Measurements from ENCODE around the gene SLC25A21.
A peak's percentile ranks its signal among the peaks of the same experiment; 100 is the strongest.
"Not testable (repeated sequence)": the region's sequence is repeated elsewhere in the genome, so short reads cannot be mapped to it uniquely, and the experiment has no call there.

Gene SLC25A21

DNA sequence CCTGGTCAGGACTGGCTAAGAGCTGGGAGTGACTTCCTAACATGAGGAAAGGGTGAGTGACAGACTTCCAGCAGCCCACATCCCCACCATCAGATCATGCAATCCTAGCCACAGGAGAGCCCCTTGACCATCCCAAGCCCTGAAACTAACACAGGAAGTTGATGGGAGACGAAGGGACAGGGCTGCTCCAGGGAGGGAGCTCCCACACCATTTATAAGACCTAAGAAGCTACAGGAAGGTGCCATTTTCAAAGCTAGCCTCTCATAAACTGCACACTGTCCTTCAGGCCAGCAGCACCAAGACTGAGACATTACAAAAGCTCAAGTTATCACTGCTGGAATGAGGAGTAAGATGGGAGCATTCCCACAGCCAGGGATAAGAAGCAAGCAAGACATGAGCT, 19.4 kb downstream of the SLC25A21 start:
- Histone ChIP-seq H3K36me3 (ENCODE audit: control insufficient read depth, low read length) (no peaks in the 10 kb centered on the region), H3K4me2 (ENCODE audit: low read length) (no peak overlapping the region), H3K27me3 (ENCODE audit: control insufficient read depth, low read length) (no peaks in the 10 kb centered on the region), H3K9me3 (ENCODE audit: control insufficient read depth, insufficient read depth, low read length) (no peaks in the 10 kb centered on the region), H3F3A (ENCODE audit: control insufficient read depth, insufficient read depth) (no peaks in the 10 kb centered on the region), H3K27ac (ENCODE audit: low read depth, low read length) (no peak overlapping the region), H3K79me2 (ENCODE audit: control insufficient read depth, low read length) (no peaks in the 10 kb centered on the region), H3K4me3 (ENCODE audit: low read length) (no peak overlapping the region), H4K20me1 (ENCODE audit: control insufficient read depth, insufficient read depth, low read depth, low read length) (no peaks in the 10 kb centered on the region), H3K4me1 (ENCODE audit: control insufficient read depth, low read length) (no peaks in the 10 kb centered on the region), H3K9me2 (replicated peaks; ENCODE audit: control insufficient read depth, low read length) (no peaks in the 10 kb centered on the region; the same call in 1 of the 2 replicates)
- TF ChIP-seq, protein P1, sequence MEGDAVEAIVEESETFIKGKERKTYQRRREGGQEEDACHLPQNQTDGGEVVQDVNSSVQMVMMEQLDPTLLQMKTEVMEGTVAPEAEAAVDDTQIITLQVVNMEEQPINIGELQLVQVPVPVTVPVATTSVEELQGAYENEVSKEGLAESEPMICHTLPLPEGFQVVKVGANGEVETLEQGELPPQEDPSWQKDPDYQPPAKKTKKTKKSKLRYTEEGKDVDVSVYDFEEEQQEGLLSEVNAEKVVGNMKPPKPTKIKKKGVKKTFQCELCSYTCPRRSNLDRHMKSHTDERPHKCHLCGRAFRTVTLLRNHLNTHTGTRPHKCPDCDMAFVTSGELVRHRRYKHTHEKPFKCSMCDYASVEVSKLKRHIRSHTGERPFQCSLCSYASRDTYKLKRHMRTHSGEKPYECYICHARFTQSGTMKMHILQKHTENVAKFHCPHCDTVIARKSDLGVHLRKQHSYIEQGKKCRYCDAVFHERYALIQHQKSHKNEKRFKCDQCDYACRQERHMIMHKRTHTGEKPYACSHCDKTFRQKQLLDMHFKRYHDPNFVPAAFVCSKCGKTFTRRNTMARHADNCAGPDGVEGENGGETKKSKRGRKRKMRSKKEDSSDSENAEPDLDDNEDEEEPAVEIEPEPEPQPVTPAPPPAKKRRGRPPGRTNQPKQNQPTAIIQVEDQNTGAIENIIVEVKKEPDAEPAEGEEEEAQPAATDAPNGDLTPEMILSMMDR (IDR thresholded peaks at IDR 0.05; ENCODE audit: low read depth, low read length, poor library complexity, severe bottlenecking), result no peak
- TF ChIP-seq EZH2phosphoT487 (IDR thresholded peaks at IDR 0.05; ENCODE audit: borderline replicate concordance, low read length), result no peak

DNA sequence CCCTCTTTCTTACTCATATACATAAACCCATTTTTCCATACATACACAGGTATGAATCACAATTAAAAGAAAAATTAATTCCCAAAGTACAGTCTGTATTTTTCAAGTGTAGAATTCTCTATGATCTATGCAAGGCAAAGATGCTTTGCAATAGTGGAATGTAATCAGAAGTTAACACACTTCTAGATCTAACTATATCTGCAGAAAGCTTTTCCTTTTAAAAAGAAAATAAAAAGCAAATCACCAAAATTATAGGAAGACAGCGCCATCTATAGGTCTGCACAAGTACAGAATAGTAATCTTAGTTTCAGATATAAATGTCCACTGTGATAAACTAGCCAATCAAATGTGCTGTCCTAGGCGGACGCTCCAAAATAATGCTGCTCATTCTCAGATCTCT, 22.0 kb downstream of the SLC25A21 start:
- H3K36me3 ChIP-seq (ENCODE audit: control insufficient read depth, low read length), result no peaks in the 10 kb centered on the region
- no peaks in the 10 kb centered on the region for H3K9me3 ChIP-seq (ENCODE audit: control insufficient read depth, insufficient read depth, low read length)
- H4K20me1 ChIP-seq (ENCODE audit: control insufficient read depth, insufficient read depth, low read depth, low read length), result no peaks in the 10 kb centered on the region
- no peak overlapping the region for H3K4me3 ChIP-seq (ENCODE audit: low read length)
- H3K27ac ChIP-seq (ENCODE audit: low read depth, low read length), result no peak overlapping the region
- no peaks in the 10 kb centered on the region for H3K9me2 ChIP-seq (replicated peaks; ENCODE audit: control insufficient read depth, low read length)
- H3K4me1 ChIP-seq (ENCODE audit: control insufficient read depth, low read length), result no peaks in the 10 kb centered on the region
- TF ChIP-seq, protein P1 (IDR thresholded peaks at IDR 0.05; ENCODE audit: low read depth, low read length, poor library complexity, severe bottlenecking), result peak; percentile 72
- no peak for TF ChIP-seq EZH2phosphoT487 (IDR thresholded peaks at IDR 0.05; ENCODE audit: borderline replicate concordance, low read length)
- H3K4me2 ChIP-seq (ENCODE audit: low read length), result no peak overlapping the region
- H3K79me2 ChIP-seq (ENCODE audit: control insufficient read depth, low read length), result no peaks in the 10 kb centered on the region
- no peaks in the 10 kb centered on the region for H3F3A ChIP-seq (ENCODE audit: control insufficient read depth, insufficient read depth)
- no peaks in the 10 kb centered on the region for H3K27me3 ChIP-seq (ENCODE audit: control insufficient read depth, low read length)

DNA sequence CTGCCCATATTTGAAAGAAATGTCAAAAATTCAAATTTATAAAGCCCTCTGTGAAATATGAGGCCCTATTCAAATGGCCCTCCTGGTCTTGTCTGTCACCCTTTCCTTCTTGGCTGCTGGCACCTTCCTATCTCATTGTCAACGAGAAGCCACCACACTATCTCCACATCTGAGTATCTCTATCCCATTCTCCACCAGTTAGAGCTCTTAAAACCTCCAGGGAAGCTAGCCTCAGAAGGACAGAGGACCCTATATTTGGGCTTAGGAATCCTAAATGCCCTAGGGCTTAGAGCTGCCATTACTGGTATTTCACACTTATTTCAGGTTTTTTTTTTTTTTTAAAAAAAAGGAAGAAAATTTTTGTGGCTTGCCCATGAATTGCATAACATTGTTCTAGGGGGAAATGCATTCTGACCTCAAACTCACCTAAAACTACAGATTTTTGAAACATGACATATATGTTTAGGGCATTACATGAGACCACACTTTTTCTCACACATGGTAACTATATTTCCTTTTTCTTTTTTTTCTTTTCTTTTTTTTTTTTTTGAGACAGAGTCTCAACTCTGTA, 25.0 kb downstream of the SLC25A21 start:
- no peaks in the 10 kb centered on the region for H3F3A ChIP-seq (ENCODE audit: control insufficient read depth, insufficient read depth)
- TF ChIP-seq EZH2phosphoT487 (IDR thresholded peaks at IDR 0.05; ENCODE audit: borderline replicate concordance, low read length), result no peak
- TF ChIP-seq, protein P1 (IDR thresholded peaks at IDR 0.05; ENCODE audit: low read depth, low read length, poor library complexity, severe bottlenecking), result no peak

DNA sequence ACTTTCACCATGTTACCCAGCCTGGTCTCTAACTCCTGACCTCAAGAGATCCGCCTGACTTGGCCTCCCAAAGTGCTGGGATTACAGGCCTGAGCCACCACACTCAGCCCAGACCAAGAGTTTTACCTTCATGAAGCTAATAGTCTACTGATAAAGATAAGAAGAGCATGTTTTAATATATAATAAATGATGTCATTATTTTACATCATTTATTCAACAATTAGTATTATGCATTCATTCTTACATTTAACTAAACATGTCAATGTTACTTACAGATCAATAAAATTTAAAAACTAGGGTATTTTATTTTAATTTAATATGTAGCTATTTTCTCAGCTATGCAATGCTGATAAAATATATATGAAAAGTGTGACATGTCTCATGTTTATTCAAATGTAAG, 26.0 kb downstream of the SLC25A21 start:
- H3K27me3 ChIP-seq (ENCODE audit: control insufficient read depth, low read length); H3K36me3 ChIP-seq (ENCODE audit: control insufficient read depth, low read length); H3K79me2 ChIP-seq (ENCODE audit: control insufficient read depth, low read length); H3K9me2 ChIP-seq (replicated peaks; ENCODE audit: control insufficient read depth, low read length); H3K4me2 ChIP-seq (ENCODE audit: low read length); H4K20me1 ChIP-seq (ENCODE audit: control insufficient read depth, insufficient read depth, low read depth, low read length); H3K9me3 ChIP-seq (ENCODE audit: control insufficient read depth, insufficient read depth, low read length); H3K4me3 ChIP-seq (ENCODE audit: low read length); H3F3A ChIP-seq (ENCODE audit: control insufficient read depth, insufficient read depth); H3K27ac ChIP-seq (ENCODE audit: low read depth, low read length); H3K4me1 ChIP-seq (ENCODE audit: control insufficient read depth, low read length): not testable (repeated sequence)

More for the DNA sequence above, 25.0 kb downstream of the SLC25A21 start:
- no peaks in the 10 kb centered on the region for H3K36me3 ChIP-seq (ENCODE audit: control insufficient read depth, low read length)
- no peaks in the 10 kb centered on the region for H3K27me3 ChIP-seq (ENCODE audit: control insufficient read depth, low read length)
- no peak overlapping the region for H3K27ac ChIP-seq (ENCODE audit: low read depth, low read length)
- no peaks in the 10 kb centered on the region for H3K9me2 ChIP-seq (replicated peaks; ENCODE audit: control insufficient read depth, low read length)
- no peaks in the 10 kb centered on the region for H3K9me3 ChIP-seq (ENCODE audit: control insufficient read depth, insufficient read depth, low read length)
- no peaks in the 10 kb centered on the region for H4K20me1 ChIP-seq (ENCODE audit: control insufficient read depth, insufficient read depth, low read depth, low read length)
- H3K79me2 ChIP-seq (ENCODE audit: control insufficient read depth, low read length), result no peaks in the 10 kb centered on the region
- H3K4me1 ChIP-seq (ENCODE audit: control insufficient read depth, low read length), result no peaks in the 10 kb centered on the region
- no peak overlapping the region for H3K4me3 ChIP-seq (ENCODE audit: low read length)
- H3K4me2 ChIP-seq (ENCODE audit: low read length), result no peak overlapping the region

Data from DOHH2 (cell line).